ENCODE measurements around the gene METTL1.
A peak's percentile ranks its signal among the peaks of the same experiment; 100 is the strongest.

METTL1 gene

DNA sequence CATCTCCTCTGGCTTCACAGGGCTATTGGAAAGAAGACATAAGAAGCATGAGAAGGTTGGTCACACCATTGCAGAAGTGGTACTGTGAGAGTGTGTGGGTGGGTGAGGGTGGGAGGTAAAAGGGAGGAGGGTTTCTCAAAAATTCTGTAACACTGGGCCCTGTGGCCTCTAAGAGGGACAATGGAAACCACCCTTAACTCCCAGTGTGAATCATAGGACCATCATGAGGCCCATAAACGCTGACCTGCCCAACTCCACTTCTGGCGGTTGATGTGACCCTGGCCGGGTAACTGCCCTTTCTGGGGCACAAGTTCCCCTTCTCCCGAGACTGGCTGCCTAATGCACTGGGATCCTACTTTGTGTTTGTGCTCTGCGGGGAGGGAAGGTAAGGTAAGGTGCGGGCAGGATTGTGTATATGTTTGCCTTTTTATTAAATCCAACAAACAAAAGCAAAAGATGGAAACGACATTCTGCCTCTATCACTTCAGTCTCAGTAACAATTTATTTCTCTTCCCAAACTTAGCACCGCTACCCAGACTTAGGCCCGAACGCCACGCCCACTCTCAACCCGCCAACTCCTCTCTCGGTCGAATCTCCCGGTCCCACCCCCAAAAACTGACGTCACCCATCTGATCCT lies 551 bp downstream of the METTL1 start:
- Histone ChIP-seq H3K9me3 (ENCODE audit: control insufficient read depth in 1 of 2, low read length in 2 of 2) (no peaks in the 10 kb centered on the region), H3K27ac (ENCODE audit: low read depth, low read length) (peak overlapping the region; percentile 96), H3K9ac (ENCODE audit: low read depth in 1 of 2, low read length in 2 of 2) (peak overlapping the region; percentile 84 to 85), H3K4me3 (ENCODE audit: low read depth in 1 of 2, low read length in 2 of 2) (peak overlapping the region; percentile 94 to 97), H3K27me3 (ENCODE audit: control insufficient read depth in 1 of 2, insufficient read depth in 2 of 2, low read length in 2 of 2) (peaks cover 8 to 10% of the 10 kb centered on the region in 2 donors), H3K36me3 (ENCODE audit: control insufficient read depth in 1 of 2, insufficient read depth in 2 of 2, low read length in 2 of 2) (peaks cover 5 to 19% of the 10 kb centered on the region in 2 donors), H3K4me1 (ENCODE audit: control insufficient read depth in 1 of 2, insufficient read depth in 2 of 2, low read length in 2 of 2) (peaks cover 20 to 25% of the 10 kb centered on the region in 2 donors)

DNA sequence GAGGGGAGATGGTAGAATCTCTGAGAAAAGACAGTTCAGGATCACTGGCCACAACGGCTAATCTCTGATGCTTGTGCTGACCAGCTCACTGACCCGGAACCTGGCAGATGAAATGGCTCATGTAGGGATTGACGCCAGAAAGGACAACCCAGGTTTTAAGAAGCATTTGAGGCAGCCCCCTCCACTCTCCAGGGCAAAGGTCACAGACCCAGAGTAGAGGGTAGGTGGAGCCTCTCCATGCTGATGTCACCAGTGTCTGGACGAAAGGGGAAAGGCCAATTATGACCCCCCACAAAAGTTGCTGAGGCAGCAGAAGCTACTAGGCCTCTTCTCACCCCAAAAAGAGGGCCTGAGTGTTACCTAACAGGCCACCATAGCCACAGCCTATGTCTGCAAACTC lies 1.2 kb downstream of the METTL1 start:
- Histone ChIP-seq H3K9me3 (ENCODE audit: control insufficient read depth in 1 of 2, low read length in 2 of 2) (no peaks in the 10 kb centered on the region), H3K4me1 (ENCODE audit: control insufficient read depth in 1 of 2, insufficient read depth in 2 of 2, low read length in 2 of 2) (peaks cover 26 to 31% of the 10 kb centered on the region in 2 donors), H3K27ac (ENCODE audit: low read depth, low read length) (no peak overlapping the region), H3K27me3 (ENCODE audit: control insufficient read depth in 1 of 2, insufficient read depth in 2 of 2, low read length in 2 of 2) (peaks cover 14 to 15% of the 10 kb centered on the region in 2 donors), H3K36me3 (ENCODE audit: control insufficient read depth in 1 of 2, insufficient read depth in 2 of 2, low read length in 2 of 2) (peaks cover 5 to 19% of the 10 kb centered on the region in 2 donors), H3K4me3 (ENCODE audit: low read depth in 1 of 2, low read length in 2 of 2) (peak overlapping the region in 1 of 2 donors; percentile 97), H3K9ac (ENCODE audit: low read depth in 1 of 2, low read length in 2 of 2) (no peak overlapping the region)

DNA sequence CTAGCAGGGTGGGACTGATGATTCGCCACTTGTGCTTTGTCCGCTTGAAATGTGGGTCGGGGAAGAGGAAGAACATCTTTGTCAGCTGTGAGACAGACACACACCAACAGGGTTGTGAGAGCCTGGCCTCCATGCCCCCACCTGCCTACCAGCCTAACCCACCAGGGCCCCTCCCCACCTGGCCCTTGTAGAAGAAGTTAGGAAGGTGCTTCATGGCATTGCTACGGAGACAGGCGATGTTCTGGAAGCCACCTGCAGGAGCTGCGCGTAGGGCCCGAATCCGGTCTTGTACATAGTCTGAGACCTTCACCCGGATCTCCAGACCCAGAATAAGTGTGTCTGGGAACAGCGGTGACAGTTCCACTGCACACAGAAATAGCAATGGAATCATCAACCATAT lies 2.3 kb downstream of the METTL1 start:
- peaks cover 30 to 42% of the 10 kb centered on the region in 2 donors for H3K4me1 ChIP-seq (ENCODE audit: control insufficient read depth in 1 of 2, insufficient read depth in 2 of 2, low read length in 2 of 2)
- no peak overlapping the region for H3K9ac ChIP-seq (ENCODE audit: low read depth in 1 of 2, low read length in 2 of 2)
- H3K4me3 ChIP-seq (ENCODE audit: low read depth in 1 of 2, low read length in 2 of 2), result no peak overlapping the region
- peaks cover 24 to 25% of the 10 kb centered on the region in 2 donors for H3K27me3 ChIP-seq (ENCODE audit: control insufficient read depth in 1 of 2, insufficient read depth in 2 of 2, low read length in 2 of 2)
- H3K9me3 ChIP-seq (ENCODE audit: control insufficient read depth in 1 of 2, low read length in 2 of 2), result no peaks in the 10 kb centered on the region
- no peak overlapping the region for H3K27ac ChIP-seq (ENCODE audit: low read depth, low read length)
- H3K36me3 ChIP-seq (ENCODE audit: control insufficient read depth in 1 of 2, insufficient read depth in 2 of 2, low read length in 2 of 2), result peaks cover 5 to 19% of the 10 kb centered on the region in 2 donors

DNA sequence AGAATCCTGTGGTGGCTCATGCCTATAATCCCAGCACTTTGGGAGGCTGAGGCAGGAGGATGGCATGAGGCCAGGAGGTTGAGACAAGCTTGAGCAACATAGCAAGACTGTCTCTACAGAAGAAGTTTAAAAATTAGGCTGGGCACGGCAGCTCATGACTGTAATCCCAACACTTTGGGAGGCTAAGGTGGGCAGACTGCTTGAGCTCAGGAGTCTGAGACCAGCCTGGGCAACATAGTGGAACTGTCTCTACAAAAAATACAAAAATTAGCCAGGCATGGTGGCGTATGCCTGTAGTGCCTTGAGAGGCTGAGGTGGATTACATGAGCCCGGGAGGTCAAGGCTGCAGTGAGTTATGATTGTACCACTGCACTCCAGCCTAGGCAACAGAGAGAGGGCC lies 4.0 kb downstream of the METTL1 start:
- Histone ChIP-seq H3K4me1 (ENCODE audit: control insufficient read depth in 1 of 2, insufficient read depth in 2 of 2, low read length in 2 of 2) (peaks cover 30 to 43% of the 10 kb centered on the region in 2 donors), H3K36me3 (ENCODE audit: control insufficient read depth in 1 of 2, insufficient read depth in 2 of 2, low read length in 2 of 2) (peaks cover 5 to 19% of the 10 kb centered on the region in 2 donors), H3K27me3 (ENCODE audit: control insufficient read depth in 1 of 2, insufficient read depth in 2 of 2, low read length in 2 of 2) (peaks cover 25 to 33% of the 10 kb centered on the region in 2 donors), H3K27ac (ENCODE audit: low read depth, low read length) (no peak overlapping the region), H3K9me3 (ENCODE audit: control insufficient read depth in 1 of 2, low read length in 2 of 2) (no peaks in the 10 kb centered on the region), H3K9ac (ENCODE audit: low read depth in 1 of 2, low read length in 2 of 2) (no peak overlapping the region), H3K4me3 (ENCODE audit: low read depth in 1 of 2, low read length in 2 of 2) (no peak overlapping the region)

DNA sequence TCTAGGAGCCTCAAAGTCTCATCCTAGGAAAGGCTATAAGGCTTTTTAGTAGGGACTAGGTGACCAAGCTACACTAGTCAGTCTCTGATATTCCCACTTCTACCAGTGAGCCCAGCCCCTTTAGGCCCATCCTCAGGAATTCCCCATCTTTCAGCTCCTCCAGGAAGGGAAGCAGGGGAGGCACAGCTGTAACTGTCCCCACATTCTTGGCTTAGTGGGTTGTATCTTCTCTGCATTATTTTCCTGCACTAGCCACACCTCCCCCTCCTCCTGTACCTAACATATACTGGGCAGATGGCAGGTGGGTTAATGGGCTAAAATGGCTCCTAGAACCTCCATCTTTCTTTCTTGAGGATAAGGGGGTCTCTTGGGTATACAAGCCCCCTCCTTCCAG lies 4.6 kb downstream of the METTL1 start:
- H3K9ac ChIP-seq (ENCODE audit: low read depth in 1 of 2, low read length in 2 of 2), result no peak overlapping the region
- peaks cover 30 to 41% of the 10 kb centered on the region in 2 donors for H3K4me1 ChIP-seq (ENCODE audit: control insufficient read depth in 1 of 2, insufficient read depth in 2 of 2, low read length in 2 of 2)
- H3K36me3 ChIP-seq (ENCODE audit: control insufficient read depth in 1 of 2, insufficient read depth in 2 of 2, low read length in 2 of 2), result peaks cover 5 to 19% of the 10 kb centered on the region in 2 donors
- no peak overlapping the region for H3K27ac ChIP-seq (ENCODE audit: low read depth, low read length)
- peak overlapping the region in 1 of 2 donors; percentile 77 for H3K4me3 ChIP-seq (ENCODE audit: low read depth in 1 of 2, low read length in 2 of 2)
- peaks cover 25 to 33% of the 10 kb centered on the region in 2 donors for H3K27me3 ChIP-seq (ENCODE audit: control insufficient read depth in 1 of 2, insufficient read depth in 2 of 2, low read length in 2 of 2)
- H3K9me3 ChIP-seq (ENCODE audit: control insufficient read depth in 1 of 2, low read length in 2 of 2), result no peaks in the 10 kb centered on the region

DNA sequence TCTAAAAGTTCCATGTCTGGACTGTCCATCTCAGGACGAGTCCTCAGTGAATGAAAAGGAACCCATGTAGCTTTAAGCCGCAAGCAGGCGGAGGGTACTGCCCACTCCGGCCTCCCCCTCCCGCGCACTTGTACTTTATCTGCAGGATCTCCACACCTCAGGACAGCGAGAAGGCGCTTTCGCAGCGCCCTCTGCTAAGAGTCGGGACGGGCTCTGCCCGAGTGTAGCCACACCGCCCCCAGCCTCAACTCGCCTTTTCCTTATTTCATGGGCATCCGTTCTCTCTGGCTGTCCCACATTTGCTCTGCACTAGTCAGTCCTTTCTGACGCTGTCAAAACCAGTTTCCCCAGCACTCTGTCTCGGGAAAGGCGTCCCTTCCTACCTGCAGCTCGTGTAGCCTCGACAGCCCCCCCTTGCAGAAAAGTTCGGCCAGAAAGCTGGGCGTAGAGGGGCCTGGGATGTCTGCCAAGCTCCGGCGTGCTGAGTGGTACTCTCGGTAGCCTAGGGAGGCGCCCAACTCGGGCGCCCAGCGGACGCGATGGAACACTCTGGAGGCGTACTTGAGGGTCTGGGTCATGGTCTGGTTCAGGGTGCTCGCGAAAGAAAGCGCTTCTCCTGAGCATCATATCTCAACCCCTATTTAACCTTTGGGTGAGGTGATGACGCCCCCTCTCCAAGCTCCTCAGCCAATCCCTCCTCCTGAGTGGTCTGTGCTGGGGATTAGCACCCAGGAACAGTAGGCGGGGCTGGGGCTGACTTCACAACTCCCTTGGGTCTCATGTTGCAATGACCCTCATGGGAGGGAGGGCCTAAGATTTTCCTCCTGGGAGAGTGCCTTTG lies 5.2 kb downstream of the METTL1 start, which contains the start of gene CYP27B1:
Gene CYP27B1 (minus strand): TSS at position 615 of the 841 bp plus-strand sequence. CDS start 37 bp downstream, at position 578.
- Histone ChIP-seq H3K4me1 (ENCODE audit: control insufficient read depth in 1 of 2, insufficient read depth in 2 of 2, low read length in 2 of 2) (peaks cover 30 to 40% of the 10 kb centered on the region in 2 donors), H3K9me3 (ENCODE audit: control insufficient read depth in 1 of 2, low read length in 2 of 2) (no peaks in the 10 kb centered on the region), H3K9ac (ENCODE audit: low read depth in 1 of 2, low read length in 2 of 2) (peak within 1 kb of the TSS in 1 of 2 donors; percentile 32), H3K27me3 (ENCODE audit: control insufficient read depth in 1 of 2, insufficient read depth in 2 of 2, low read length in 2 of 2) (peaks cover 25 to 33% of the 10 kb centered on the region in 2 donors), H3K4me3 (ENCODE audit: low read depth in 1 of 2, low read length in 2 of 2) (peak within 1 kb of the TSS; percentile 77 to 83), H3K36me3 (ENCODE audit: control insufficient read depth in 1 of 2, insufficient read depth in 2 of 2, low read length in 2 of 2) (peaks cover 5 to 19% of the 10 kb centered on the region in 2 donors), H3K27ac (ENCODE audit: low read depth, low read length) (no peak within 1 kb of the TSS)

DNA sequence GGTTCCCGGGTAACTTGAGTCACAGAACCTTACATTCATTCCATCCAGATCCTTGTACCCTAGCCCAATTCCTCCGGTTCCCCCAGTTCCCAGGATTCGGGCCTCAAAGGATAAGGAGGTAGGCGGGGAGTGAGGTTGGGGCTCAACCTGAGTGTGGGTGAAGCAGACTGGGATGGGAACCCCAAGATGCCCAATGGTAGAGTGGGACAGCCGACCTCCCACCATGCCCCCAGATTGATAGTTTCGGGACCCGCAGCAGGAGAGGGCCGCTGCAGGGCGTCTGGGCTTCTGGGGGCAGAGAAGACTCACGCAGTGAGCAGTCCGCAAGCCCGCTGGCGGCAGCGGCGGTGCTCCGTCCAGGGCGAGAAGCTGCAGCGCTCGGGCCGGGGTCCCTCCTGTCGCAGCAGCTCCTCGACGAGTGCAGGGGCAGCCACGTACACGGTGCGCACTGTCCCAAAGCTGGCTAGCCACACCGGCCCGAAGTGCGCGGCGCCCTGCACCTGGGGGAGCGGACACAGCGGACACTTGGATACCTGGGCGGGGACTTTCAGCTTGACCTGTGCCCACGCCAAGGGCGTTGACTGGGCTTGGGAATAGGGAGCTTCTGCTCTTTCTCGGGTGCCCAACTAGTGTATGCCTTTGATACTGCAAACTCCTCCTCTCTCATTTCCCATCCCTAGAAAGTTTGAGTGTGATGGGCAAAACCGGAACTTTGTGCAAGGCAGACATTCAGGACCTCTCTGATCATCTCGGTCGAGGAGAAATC lies 6.0 kb downstream of the METTL1 start:
- peaks cover 23 to 32% of the 10 kb centered on the region in 2 donors for H3K4me1 ChIP-seq (ENCODE audit: control insufficient read depth in 1 of 2, insufficient read depth in 2 of 2, low read length in 2 of 2)
- H3K27ac ChIP-seq (ENCODE audit: low read depth, low read length), result no peak overlapping the region
- H3K4me3 ChIP-seq (ENCODE audit: low read depth in 1 of 2, low read length in 2 of 2), result peak overlapping the region; percentile 77 to 83
- H3K27me3 ChIP-seq (ENCODE audit: control insufficient read depth in 1 of 2, insufficient read depth in 2 of 2, low read length in 2 of 2), result peaks cover 25 to 33% of the 10 kb centered on the region in 2 donors
- H3K36me3 ChIP-seq (ENCODE audit: control insufficient read depth in 1 of 2, insufficient read depth in 2 of 2, low read length in 2 of 2), result peaks cover 5 to 19% of the 10 kb centered on the region in 2 donors
- peak overlapping the region; percentile 7 to 67 for H3K9ac ChIP-seq (ENCODE audit: low read depth in 1 of 2, low read length in 2 of 2)
- H3K9me3 ChIP-seq (ENCODE audit: control insufficient read depth in 1 of 2, low read length in 2 of 2), result no peaks in the 10 kb centered on the region

DNA sequence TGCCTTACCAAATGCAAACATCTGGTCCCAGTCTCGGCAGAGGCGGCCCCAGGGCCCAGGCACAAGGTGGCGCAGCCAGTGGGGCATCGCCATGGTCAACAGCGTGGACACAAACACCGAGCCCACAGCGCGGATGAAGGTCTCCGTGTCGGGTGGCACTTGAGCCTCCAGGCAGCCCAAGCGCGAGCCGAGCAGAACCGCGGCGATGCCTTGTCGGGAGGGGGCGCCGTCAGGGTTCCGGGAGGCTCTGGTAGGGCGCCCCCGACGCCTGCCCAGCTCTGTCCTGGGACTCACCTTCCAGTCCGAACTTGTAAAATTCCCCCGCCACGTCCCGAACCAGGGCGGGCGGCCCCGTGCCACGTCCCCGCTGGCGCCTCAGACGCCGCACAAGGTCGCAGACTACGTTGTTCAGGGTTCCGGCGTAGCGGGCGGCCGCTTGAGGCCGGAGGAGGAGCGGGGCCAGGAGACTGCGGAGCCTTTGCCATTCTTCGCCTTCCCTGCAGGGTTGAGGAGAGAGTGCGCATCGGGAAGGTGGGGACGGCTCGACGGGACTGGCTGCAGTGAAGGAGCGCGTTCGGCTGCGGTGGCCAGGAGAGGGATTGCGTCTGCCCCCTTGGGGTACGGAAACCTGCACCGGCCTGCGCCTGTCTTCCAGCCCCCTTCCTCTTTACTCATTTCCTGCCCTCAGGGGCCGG lies 6.8 kb downstream of the METTL1 start:
- Histone ChIP-seq H3K27ac (ENCODE audit: low read depth, low read length) (no peak overlapping the region), H3K4me1 (ENCODE audit: control insufficient read depth in 1 of 2, insufficient read depth in 2 of 2, low read length in 2 of 2) (peaks cover 19 to 29% of the 10 kb centered on the region in 2 donors), H3K36me3 (ENCODE audit: control insufficient read depth in 1 of 2, insufficient read depth in 2 of 2, low read length in 2 of 2) (peaks cover 0 to 19% of the 10 kb centered on the region in 2 donors), H3K4me3 (ENCODE audit: low read depth in 1 of 2, low read length in 2 of 2) (peak overlapping the region; percentile 77 to 83), H3K27me3 (ENCODE audit: control insufficient read depth in 1 of 2, insufficient read depth in 2 of 2, low read length in 2 of 2) (peaks cover 25 to 33% of the 10 kb centered on the region in 2 donors), H3K9ac (ENCODE audit: low read depth in 1 of 2, low read length in 2 of 2) (peak overlapping the region; percentile 53 to 67), H3K9me3 (ENCODE audit: control insufficient read depth in 1 of 2, low read length in 2 of 2) (no peaks in the 10 kb centered on the region)

DNA sequence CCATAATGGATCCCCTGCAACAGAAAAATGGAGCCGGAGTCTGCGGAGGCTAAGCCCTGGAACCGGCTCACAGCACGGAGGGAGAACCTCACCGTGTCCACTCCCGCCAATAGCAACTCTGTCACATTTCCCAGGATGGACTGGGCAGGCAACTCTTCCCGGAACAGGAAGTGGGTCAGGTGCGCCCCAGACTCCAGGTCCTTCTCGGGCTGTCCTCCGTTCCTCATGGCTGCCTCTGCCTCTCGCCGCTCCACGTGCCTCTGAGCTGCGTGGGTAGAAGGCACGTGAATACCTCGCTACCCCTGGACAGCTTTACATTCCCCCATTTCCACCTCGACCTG lies 7.3 kb downstream of the METTL1 start:
- H3K9ac ChIP-seq (ENCODE audit: low read depth in 1 of 2, low read length in 2 of 2), result peak overlapping the region; percentile 53 to 67
- H3K36me3 ChIP-seq (ENCODE audit: control insufficient read depth in 1 of 2, insufficient read depth in 2 of 2, low read length in 2 of 2), result peaks cover 0 to 15% of the 10 kb centered on the region in 2 donors
- H3K4me3 ChIP-seq (ENCODE audit: low read depth in 1 of 2, low read length in 2 of 2), result peak overlapping the region; percentile 77 to 83
- H3K4me1 ChIP-seq (ENCODE audit: control insufficient read depth in 1 of 2, insufficient read depth in 2 of 2, low read length in 2 of 2), result peaks cover 19 to 29% of the 10 kb centered on the region in 2 donors
- H3K27me3 ChIP-seq (ENCODE audit: control insufficient read depth in 1 of 2, insufficient read depth in 2 of 2, low read length in 2 of 2), result peaks cover 25 to 33% of the 10 kb centered on the region in 2 donors
- no peaks in the 10 kb centered on the region for H3K9me3 ChIP-seq (ENCODE audit: control insufficient read depth in 1 of 2, low read length in 2 of 2)
- H3K27ac ChIP-seq (ENCODE audit: low read depth, low read length), result no peak overlapping the region

All from duodenal mucosa (tissue), 2 donors.